T-cell (primary cell): ENCODE measurements around the gene OR2T4. TPM values are rescaled to one million over a fixed set of nuclear protein-coding genes. Genes with fewer than 3 reads are reported as not detected.

ENCODE experiments used
- ATAC-seq, 4 experiments: fragments of 200-7000 bp in 3 of 4; fragments of 150-1000 bp in 1 of 4; cut with Tn5 transposase; replicated peaks in 1 of 4; 1 replicate in 3 of 4; 2 replicates in 1 of 4; pipeline ENCODE4 v1.10.0; 2021; ENCODE audit warnings: moderate library complexity in 3 of 4, mild to moderate bottlenecking in 2 of 4, moderate number of reproducible peaks in 1 of 4
- CTCF ChIA-PET, 2 donors: fragments of 300-600 bp; sonication (Branson Sonifier 250); formaldehyde crosslinking; loops; one replicate each; lab custom pipeline; 2022; ENCODE audit warnings: antibody characterized with exemption in 2 of 2; lab: Charles Lee
- POLR2A ChIA-PET, 2 donors: fragments of 300-600 bp; sonication (Branson Sonifier 250); formaldehyde crosslinking; loops; one replicate each; lab custom pipeline; 2022; ENCODE audit warnings: antibody characterized with exemption in 2 of 2; lab: Charles Lee
- DNase-seq, 35 experiments: peaks; one replicate each; pipeline versions ENCODE4 v3.0.0 to v3.0.0-alpha.2; 2013 to 2023
- H3K27ac ChIP-seq: one replicate; pipeline ENCODE4 v1.5.1; 2013; ENCODE audit warnings: low read length
- H3K27me3 ChIP-seq, 2 experiments: replicated peaks in 1 of 2; 1 replicate in 1 of 2; 2 replicates in 1 of 2; pipeline versions ENCODE4 v1.6.1 to v1.7.0; 2013; ENCODE audit warnings: low read length in 1 of 2, mixed read lengths in 1 of 2; ENCODE audit not compliant: control insufficient read depth in 2 of 2, insufficient read depth in 2 of 2; ENCODE audit errors: extremely low read depth in 1 of 2
- H3K36me3 ChIP-seq, 2 donors: 1 replicate in 1 of 2; 2 replicates in 1 of 2; pipeline versions ENCODE4 v1.6.1 to v1.7.0; 2013; ENCODE audit warnings: low read length in 1 of 2; ENCODE audit not compliant: control insufficient read depth in 2 of 2, insufficient read depth in 1 of 2; ENCODE audit errors: extremely low read depth in 1 of 2
- H3K4me1 ChIP-seq, 2 experiments: 1 replicate in 1 of 2; 2 replicates in 1 of 2; pipeline versions ENCODE4 v1.6.1 to v1.7.0; 2013; ENCODE audit warnings: low read length in 2 of 2, mixed read lengths in 1 of 2; ENCODE audit not compliant: insufficient read depth in 2 of 2, control insufficient read depth in 1 of 2; ENCODE audit errors: extremely low read depth in 1 of 2
- H3K4me3 ChIP-seq, 2 donors: 1 replicate in 1 of 2; 2 replicates in 1 of 2; pipeline versions ENCODE4 v1.5.1 to v1.7.0; 2013; ENCODE audit warnings: mild to moderate bottlenecking in 2 of 2, low read length in 1 of 2, moderate library complexity in 1 of 2; ENCODE audit not compliant: control insufficient read depth in 1 of 2; ENCODE audit errors: extremely low read depth in 1 of 2
- H3K9me3 ChIP-seq: 2 replicates; pipeline ENCODE4 v1.7.0; 2013
- H3K27ac Mint-ChIP-seq, 2 donors: one replicate each; pipeline ENCODE4 v1.8.0; 2020 to 2021; ENCODE audit warnings: mild to moderate bottlenecking in 2 of 2, mixed read lengths in 2 of 2
- H3K27me3 Mint-ChIP-seq, 2 donors: one replicate each; pipeline ENCODE4 v1.8.0; 2021 to 2022; ENCODE audit warnings: mixed read lengths in 2 of 2
- H3K36me3 Mint-ChIP-seq: one replicate; pipeline ENCODE4 v1.8.0; 2021; ENCODE audit warnings: mixed read lengths
- H3K4me1 Mint-ChIP-seq, 3 donors: one replicate each; pipeline ENCODE4 v1.8.0; 2020 to 2022; ENCODE audit warnings: mixed read lengths in 3 of 3, mild to moderate bottlenecking in 1 of 3
- H3K4me3 Mint-ChIP-seq, 3 donors: one replicate each; pipeline ENCODE4 v1.8.0; 2020 to 2022; ENCODE audit warnings: mild to moderate bottlenecking in 3 of 3, mixed read lengths in 3 of 3, moderate library complexity in 3 of 3
- H3K9me3 Mint-ChIP-seq, 3 donors: one replicate each; pipeline ENCODE4 v1.8.0; 2020 to 2022; ENCODE audit warnings: mixed read lengths in 3 of 3
- WGBS: methylation state at CpG from one replicate; pipeline ENCODE4 v1.1.5; 2013; ENCODE audit warnings: missing lambda C conversion rate; ENCODE audit not compliant: insufficient coverage; 5-methylcytosine and 5-hydroxymethylcytosine counted together
- total RNA-seq, 35 experiments: library from RNA in 6 of 35; stranded (reverse) in 6 of 35; fragments of 120-200 nt in 1 of 35; gene quantifications; one replicate each; pipeline versions ENCODE4 v1.2.1 to v1.2.4 and lab custom pipeline; 2013 to 2026

The OR2T4 gene
- total RNA-seq (not detected), total RNA-seq (lab: John Stamatoyannopoulos, UW) (0 reads per million in 29 experiments)
- not detected for total RNA-seq (2013)

GRCh38 chr1:248361121-248361715 lies at the start of gene OR2T4:
OR2T4 (plus strand) TSS chr1:248361665; CDS start chr1:248361665, 0 bp downstream.
- H3K4me3 ChIP-seq: no peak within 1 kb of the TSS
- Mint-ChIP-seq H3K4me3 (no peak within 1 kb of the TSS), H3K9me3 (peaks cover 0 to 3% (median 2%) of the 10 kb centered on the region in 3 donors), H3K36me3 (no peaks in the 10 kb centered on the region), H3K27me3 (peaks cover 9 to 10% of the 10 kb centered on the region in 2 donors), H3K27ac (no peak within 1 kb of the TSS), H3K4me1 (no peaks in the 10 kb centered on the region)
- H3K27ac ChIP-seq: no peak within 1 kb of the TSS
- no peaks in the 10 kb centered on the region for H3K9me3 ChIP-seq
- DNase-seq (no peak), ATAC-seq (no peak)
- ChIA-PET CTCF (no interaction called here), POLR2A (no interaction called here)
- no CpG with 5 or more reads among the region's 3 CpGs for WGBS
- H3K36me3 ChIP-seq: no peaks in the 10 kb centered on the region
- peaks cover 0 to 2% of the 10 kb centered on the region in 2 experiments for H3K27me3 ChIP-seq
- H3K4me1 ChIP-seq: no peaks in the 10 kb centered on the region

- Mint-ChIP-seq H3K27me3 (peaks cover 15 to 24% of the 10 kb centered on the region in 2 donors), H3K9me3 (peaks cover 14 to 27% (median 20%) of the 10 kb centered on the region in 3 donors), H3K4me1 (no peaks in the 10 kb centered on the region), H3K27ac (no peak overlapping the region), H3K4me3 (no peak overlapping the region), H3K36me3 (no peaks in the 10 kb centered on the region)
- no peaks in the 10 kb centered on the region for H3K4me1 ChIP-seq
- H3K4me3 ChIP-seq: no peak overlapping the region
- ChIA-PET CTCF (no interaction called here), POLR2A (no interaction called here)
- ATAC-seq: no peak
- no peaks in the 10 kb centered on the region for H3K9me3 ChIP-seq
- H3K27ac ChIP-seq: no peak overlapping the region
- DNase-seq: no peak
- H3K36me3 ChIP-seq: no peaks in the 10 kb centered on the region
- 96% methylated on average over 7 of the region's 11 CpGs for WGBS
- peaks cover 0 to 18% of the 10 kb centered on the region in 2 experiments for H3K27me3 ChIP-seq
Measured at GRCh38 chr1:248316796-248317195, 44.7 kb upstream of the OR2T4 start.

GRCh38 chr1:248324468-248324867 lies 37.0 kb upstream of the OR2T4 start, which contains the start of gene OR2M7:
OR2M7 (minus strand) TSS chr1:248324568; CDS start chr1:248324568, 0 bp downstream.
- Histone ChIP-seq H3K4me3 (no peak within 1 kb of the TSS), H3K27me3 (no peaks in the 10 kb centered on the region), H3K36me3 (no peaks in the 10 kb centered on the region), H3K9me3 (no peaks in the 10 kb centered on the region), H3K27ac (no peak within 1 kb of the TSS), H3K4me1 (no peaks in the 10 kb centered on the region)
- POLR2A ChIA-PET: no interaction called here
- peaks cover 0 to 2% (median 0%) of the 10 kb centered on the region in 3 donors for H3K9me3 Mint-ChIP-seq
- H3K27me3 Mint-ChIP-seq: peaks cover 0 to 3% of the 10 kb centered on the region in 2 donors
- no peak within 1 kb of the TSS for H3K27ac Mint-ChIP-seq
- DNase-seq: no peak
- H3K36me3 Mint-ChIP-seq: no peaks in the 10 kb centered on the region
- CTCF ChIA-PET: no interaction called here
- no peaks in the 10 kb centered on the region for H3K4me1 Mint-ChIP-seq
- no peak within 1 kb of the TSS for H3K4me3 Mint-ChIP-seq
- ATAC-seq: no peak
- no CpG with 5 or more reads among the region's 1 CpG for WGBS

GRCh38 chr1:248343451-248343850 lies 18.0 kb upstream of the OR2T4 start:
- no peak overlapping the region for H3K4me3 Mint-ChIP-seq
- ChIA-PET POLR2A (no interaction called here), CTCF (no interaction called here)
- DNase-seq: no peak
- no CpG with 5 or more reads among the region's 3 CpGs for WGBS
- Histone ChIP-seq H3K4me1 (no peaks in the 10 kb centered on the region), H3K4me3 (no peak overlapping the region), H3K27ac (no peak overlapping the region), H3K9me3 (no peaks in the 10 kb centered on the region), H3K27me3 (no peaks in the 10 kb centered on the region), H3K36me3 (no peaks in the 10 kb centered on the region)
- no peaks in the 10 kb centered on the region for H3K9me3 Mint-ChIP-seq
- H3K4me1 Mint-ChIP-seq: no peaks in the 10 kb centered on the region
- no peak for ATAC-seq
- peaks cover 6% of the 10 kb centered on the region in 2 donors for H3K27me3 Mint-ChIP-seq
- no peak overlapping the region for H3K27ac Mint-ChIP-seq
- no peaks in the 10 kb centered on the region for H3K36me3 Mint-ChIP-seq

GRCh38 chr1:248348475-248348874 lies 13.0 kb upstream of the OR2T4 start, which contains the start of gene OR14C36:
OR14C36 (plus strand) TSS chr1:248348775; CDS start chr1:248348775, 0 bp downstream.
- Mint-ChIP-seq H3K27me3 (peaks cover 15 to 17% of the 10 kb centered on the region in 2 donors), H3K4me3 (no peak within 1 kb of the TSS), H3K27ac (peak within 1 kb of the TSS in 1 of 2 donors; percentile 50), H3K4me1 (no peaks in the 10 kb centered on the region), H3K36me3 (no peaks in the 10 kb centered on the region), H3K9me3 (no peaks in the 10 kb centered on the region)
- Histone ChIP-seq H3K27me3 (no peaks in the 10 kb centered on the region), H3K36me3 (no peaks in the 10 kb centered on the region), H3K4me1 (no peaks in the 10 kb centered on the region), H3K4me3 (no peak within 1 kb of the TSS), H3K9me3 (no peaks in the 10 kb centered on the region), H3K27ac (no peak within 1 kb of the TSS)
- ChIA-PET POLR2A (no interaction called here), CTCF (no interaction called here)
- DNase-seq (no peak), ATAC-seq (no peak)
- WGBS: no CpG with 5 or more reads among the region's 4 CpGs

- Mint-ChIP-seq H3K27me3 (peaks cover 9 to 10% of the 10 kb centered on the region in 2 donors), H3K4me1 (no peaks in the 10 kb centered on the region), H3K4me3 (no peak overlapping the region), H3K9me3 (no peaks in the 10 kb centered on the region), H3K36me3 (no peaks in the 10 kb centered on the region), H3K27ac (no peak overlapping the region)
- Histone ChIP-seq H3K27me3 (peaks cover 0 to 2% of the 10 kb centered on the region in 2 experiments), H3K4me3 (no peak overlapping the region), H3K36me3 (no peaks in the 10 kb centered on the region), H3K9me3 (no peaks in the 10 kb centered on the region), H3K27ac (no peak overlapping the region), H3K4me1 (no peaks in the 10 kb centered on the region)
- CTCF ChIA-PET: no interaction called here
- ATAC-seq (no peak), DNase-seq (no peak)
- POLR2A ChIA-PET: no interaction called here
- 30% methylated on average over 2 of the region's 3 CpGs for WGBS
Measured at GRCh38 chr1:248359415-248359814, 2.0 kb upstream of the OR2T4 start.
